Stimulated activated CD8-positive, alpha-beta memory T cell treated with anti-CD3 and anti-CD28 coated beads, Interleukin-15, amount 100 ng/mL, for 4 hours (primary cell): ENCODE results near the gene LRCH1.
A peak's percentile ranks its signal among the peaks of the same experiment; 100 is the strongest.

ENCODE experiments used
- DNase-seq, 2 donors: peaks; one replicate each; pipeline ENCODE4 v3.0.0-alpha.2; 2020; ENCODE audit warnings: low read depth in 2 of 2

LRCH1 gene

DNA sequence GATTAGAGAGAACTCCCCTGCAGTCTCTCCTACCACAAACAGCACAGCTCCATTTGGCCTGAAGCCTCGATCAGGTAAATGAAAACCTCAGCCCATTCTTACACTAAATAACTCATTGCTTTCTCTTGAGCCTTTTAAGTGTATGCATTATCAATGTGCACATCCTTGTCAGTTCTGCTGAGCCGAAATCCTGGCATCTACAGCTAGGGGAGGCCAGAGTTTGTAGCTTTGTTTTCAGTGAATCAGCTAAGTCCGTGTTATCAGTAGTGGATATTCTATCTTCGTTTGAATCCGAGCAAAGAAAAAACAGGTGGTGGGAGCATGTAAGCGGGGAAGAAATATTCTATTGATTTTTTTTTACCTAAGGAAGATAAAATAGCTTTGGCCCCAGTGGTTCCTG is 159.6 kb downstream of the LRCH1 start:
- no peak for DNase-seq

DNA sequence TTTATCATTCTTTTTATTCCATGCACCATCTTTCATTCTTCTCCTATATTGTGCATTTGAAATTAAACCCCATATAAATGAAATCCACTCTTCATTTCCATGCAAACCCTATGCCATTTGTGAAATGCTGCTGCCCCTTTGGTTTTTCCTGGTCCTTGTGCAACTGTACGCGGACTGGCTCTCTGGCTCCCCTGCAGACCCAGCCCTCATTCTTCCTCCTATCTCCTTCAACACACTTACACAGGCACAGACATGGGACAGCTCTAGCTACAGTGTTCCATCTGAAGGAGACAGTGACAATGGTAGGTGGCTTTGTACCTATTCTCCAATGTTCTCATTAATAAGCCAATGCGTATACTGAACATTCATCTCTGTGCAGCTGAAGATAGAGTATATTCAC is 162.4 kb downstream of the LRCH1 start:
- DNase-seq: no peak

DNA sequence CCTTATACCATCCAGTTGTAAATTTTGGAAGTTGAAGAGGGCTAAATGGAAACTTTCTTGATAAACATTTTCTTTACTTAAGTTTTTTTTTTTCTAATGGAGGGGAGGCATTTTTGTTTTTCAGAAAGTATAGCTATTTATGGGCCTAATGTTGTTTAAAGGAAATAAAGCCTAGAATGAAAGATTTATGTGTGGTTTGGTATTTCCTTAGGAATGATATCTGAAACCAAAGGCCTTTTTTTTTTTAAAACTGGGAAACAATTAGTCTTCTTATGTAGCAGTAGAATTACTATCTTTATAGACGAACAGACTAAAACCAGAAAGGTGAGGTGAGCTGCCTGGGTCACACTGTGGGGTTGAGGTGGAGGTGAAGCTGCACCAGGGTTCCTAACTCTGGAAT is 163.9 kb downstream of the LRCH1 start:
- no peak for DNase-seq

DNA sequence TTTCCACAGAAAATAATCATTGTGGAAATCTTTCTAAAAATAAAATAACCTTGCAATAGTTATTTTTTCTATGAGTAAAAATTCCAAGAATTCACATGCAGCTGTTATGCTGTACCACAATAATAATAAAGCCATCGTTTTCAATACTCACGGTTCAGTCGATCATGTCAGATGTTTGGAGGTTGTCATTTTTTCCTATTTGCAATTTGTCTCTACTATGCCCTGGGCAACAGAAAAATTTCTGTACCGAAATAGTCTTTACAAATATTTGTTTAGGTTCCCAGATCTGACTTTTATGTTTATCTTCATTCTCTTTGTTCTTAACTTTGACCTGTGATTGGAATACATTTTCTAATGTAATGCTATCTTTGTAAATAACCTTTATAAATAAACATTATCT is 164.3 kb downstream of the LRCH1 start:
- no peak for DNase-seq

DNA sequence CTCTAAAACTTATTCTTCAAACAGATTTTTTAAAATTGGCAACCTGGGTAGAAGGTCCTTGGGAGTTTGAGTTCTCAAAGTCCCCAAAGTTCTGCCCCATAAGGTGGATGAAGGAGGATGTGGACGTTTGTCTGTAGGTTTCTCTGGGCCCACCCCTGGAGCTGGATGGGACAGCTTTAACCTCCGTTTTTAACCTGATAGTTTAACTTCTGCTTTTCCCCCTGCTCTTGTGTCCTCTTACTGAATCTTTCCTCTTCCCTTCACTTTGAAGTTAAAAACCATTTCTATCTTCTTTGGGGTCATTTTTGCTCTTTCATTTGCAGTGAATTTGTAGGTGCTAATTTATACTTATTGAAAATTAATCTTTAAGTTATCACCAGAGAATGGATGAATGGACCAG is 164.9 kb downstream of the LRCH1 start:
- DNase-seq: no peak

DNA sequence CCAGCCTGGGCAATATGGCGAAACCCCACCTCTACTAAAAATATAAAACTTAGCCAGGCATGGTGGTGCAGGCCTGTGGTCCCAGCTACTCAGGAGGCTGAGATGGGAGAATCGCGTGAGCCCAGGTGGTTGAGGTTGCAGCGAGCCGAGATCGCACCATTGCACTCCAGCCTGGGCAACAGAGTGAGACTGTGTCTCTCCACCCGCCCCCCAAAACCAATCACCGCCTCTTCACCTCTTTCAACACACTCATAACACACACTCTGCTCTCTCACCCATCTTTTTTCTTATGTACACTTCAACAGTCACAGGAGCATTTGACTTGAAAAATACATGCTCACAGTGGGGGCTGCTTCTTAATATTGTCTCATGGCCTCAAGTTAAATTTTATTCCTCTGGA is 167.2 kb downstream of the LRCH1 start:
- no peak for DNase-seq

DNA sequence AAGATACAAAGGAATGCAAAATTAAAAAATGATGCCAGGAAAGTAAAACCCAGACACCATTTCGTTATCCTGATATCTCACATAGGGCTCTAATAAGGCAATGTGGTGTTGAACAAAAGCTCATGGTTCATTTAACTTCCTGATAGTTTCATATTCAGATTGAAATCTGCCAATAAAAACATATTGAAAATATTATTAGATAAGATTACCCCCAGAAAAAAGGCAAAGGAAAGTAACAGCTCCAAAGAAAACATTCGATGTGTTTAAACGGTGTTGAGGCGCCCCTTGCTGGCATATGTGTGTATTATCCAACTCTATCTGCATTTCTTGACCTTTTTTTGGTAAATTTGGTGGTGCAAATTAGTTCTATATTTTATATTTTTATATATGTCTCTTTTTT is 168.1 kb downstream of the LRCH1 start:
- DNase-seq: no peak

DNA sequence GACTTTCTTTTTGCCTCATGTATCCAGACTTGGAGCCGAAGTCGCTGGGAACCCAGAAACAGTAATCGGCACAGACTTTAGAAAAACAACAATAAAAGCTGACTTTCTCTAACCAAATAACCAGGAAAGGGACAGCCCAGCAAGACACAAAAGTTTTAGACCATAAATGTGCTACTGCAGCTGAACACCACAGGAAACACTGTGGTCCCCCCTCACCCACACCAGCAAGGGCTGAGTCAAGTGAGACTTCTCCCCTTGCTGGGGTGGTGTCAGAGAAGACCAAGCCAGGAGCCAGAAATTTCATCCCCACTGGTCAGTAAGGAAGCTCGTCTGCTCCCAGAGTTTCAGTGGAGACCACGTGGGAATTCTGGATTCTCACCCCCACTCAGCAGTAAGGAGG is 173.4 kb downstream of the LRCH1 start:
- DNase-seq: no peak

DNA sequence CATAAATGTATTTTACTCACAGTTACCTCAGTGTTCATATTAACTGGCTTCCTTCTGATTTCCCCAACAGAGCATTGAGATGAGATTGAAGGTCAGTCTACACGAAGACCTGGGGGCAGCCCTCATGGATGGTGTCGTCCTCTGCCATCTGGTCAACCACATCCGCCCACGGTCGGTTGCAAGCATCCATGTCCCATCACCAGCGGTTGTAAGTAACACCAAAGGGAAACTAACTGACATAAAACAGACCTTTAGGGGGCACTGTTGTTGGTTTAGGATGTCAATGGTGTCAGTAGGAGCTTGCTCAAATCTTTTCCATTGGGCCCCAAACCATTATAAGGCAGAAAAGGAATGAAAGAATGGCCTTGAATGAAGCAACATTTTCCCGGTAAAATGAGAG is 175.8 kb downstream of the LRCH1 start:
- DNase-seq: no peak

DNA sequence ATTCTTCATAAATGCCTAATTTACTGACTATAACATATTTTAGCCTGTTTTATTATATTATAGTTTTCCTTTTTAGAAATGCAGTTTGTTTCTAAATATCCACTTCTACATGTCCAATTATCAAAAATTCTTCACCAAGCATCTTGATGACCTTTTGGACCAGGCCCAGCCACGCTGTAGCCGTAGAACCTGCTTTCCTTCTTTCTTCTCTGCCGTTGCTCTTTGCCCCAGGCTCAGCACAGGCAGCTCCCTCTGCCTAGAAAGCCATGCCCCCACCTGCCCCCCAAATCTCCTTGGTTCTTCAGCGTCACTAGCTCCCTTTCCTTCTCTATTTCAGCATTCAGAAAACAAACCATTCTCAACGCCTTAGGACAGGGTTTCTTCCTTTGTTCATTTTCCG is 178.6 kb downstream of the LRCH1 start:
- no peak for DNase-seq

DNA sequence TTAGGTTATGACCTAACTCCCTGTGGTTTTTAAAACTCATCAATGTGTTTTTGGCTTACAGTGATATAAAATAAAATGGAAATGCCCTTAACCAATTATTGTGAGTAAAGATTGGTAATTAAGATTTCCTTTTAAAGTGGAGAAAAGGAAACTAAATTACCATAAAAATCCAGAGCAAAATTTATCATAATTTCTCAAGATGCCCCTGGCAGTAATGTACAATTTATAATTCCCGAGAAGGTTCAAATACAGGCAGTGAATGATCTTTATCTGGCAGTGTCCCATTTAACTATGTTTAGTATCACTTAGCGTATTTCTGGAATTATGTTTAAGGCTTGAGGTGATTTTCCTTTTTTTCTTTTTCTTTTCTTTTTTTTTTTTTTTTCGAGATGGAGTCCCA is 182.5 kb downstream of the LRCH1 start:
- DNase-seq: no peak

DNA sequence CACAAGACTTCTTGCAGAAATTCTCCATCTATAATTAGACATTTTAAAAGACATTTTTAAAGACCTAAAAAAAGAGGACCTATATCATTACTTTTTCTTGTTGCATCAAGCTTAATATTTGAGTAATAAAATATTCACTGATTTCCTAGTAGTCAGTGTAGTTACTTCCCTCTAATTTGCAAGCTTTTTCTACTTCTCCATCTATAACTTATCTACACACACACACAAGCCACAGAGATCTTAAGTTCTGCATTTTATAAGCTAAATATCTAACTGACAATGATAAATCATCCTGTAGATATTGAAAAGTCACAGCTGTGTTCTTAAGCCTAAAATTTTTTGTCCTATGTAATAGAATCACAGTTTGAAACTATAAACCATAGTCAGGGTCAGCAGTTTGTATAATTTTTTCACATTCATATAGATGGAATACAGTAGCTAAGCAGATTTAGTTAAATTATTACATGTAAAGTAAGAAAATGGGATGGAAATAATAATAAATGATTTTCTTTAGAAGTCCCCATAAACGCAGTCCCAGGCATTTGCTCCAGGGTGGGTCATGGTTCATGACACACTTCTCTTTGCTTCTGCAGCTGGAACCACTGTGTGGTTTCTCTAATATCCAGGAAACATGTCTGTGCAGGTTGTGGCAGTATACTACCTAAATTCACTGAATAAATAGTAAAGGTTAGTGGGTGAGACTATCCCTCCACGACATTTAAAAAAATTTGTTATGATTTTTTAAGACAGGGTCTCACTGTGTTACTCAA is 183.8 kb downstream of the LRCH1 start:
- DNase-seq: no peak

DNA sequence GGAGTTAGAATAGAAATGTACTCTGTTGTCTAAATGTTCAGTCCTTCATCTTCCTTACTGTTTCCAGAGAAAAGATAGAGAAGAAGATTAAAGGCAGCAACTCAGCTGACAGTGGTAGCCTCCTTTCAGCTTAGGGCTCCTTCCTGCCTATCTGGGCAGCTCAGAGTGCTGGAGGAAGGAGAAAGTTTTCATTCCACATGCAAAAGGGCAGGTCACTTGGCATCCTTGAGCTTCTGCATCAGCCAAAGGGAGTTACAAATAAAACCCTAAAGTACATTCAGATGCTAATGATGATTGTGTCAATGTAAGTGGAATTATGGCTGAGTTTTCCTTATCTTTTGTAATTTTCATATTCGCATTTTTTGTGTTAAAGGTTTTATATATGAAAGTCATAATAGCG is 185.1 kb downstream of the LRCH1 start:
- DNase-seq: no peak

DNA sequence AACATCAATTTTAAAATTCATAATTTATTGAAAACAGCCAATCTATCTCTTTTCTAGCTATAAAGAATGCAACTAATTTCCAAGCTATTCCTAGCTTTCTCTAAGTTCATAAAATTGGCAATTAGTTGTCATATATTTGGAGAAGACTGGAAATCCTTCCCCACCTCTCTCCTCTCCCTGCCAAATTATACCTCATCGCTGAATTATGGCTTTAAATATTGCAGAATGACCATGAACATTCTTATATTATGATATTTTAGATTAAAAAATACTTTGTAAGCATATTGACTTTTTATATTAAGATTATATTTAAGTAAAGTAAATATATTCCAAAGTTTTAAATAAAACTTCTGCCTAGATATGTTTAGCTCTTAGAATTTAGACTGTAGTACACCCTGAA is 185.8 kb downstream of the LRCH1 start:
- no peak for DNase-seq

DNA sequence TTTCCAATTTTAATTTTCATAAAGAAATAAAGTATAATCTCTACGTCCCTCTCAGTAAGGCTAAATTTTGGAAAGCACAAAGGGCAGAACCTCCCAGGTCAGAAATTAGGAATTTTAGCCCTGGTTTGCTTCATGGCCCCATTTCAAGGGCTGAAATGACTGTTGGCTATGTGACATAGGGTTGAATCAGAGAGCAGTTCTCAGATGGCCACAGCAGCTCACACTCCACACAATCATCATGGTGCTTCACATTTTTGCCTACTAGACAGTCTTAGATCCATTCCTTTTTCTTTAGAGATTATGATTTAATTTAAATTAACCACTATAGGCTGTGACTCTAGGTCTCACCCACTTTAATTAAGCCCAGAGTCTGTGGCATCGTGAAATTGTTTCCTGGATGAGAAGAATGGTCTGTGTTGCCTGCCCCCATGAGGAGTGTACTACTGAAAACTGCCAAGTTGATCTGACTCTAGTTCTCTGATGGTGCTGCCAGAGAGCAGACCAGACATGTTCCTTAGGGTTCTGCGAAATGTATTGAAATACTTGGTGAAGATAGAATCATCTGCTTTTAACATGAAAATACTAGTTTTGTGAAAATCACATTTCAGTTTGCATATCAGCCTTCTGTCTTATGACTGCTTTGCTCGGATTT is 186.6 kb downstream of the LRCH1 start:
- DNase-seq: no peak

DNA sequence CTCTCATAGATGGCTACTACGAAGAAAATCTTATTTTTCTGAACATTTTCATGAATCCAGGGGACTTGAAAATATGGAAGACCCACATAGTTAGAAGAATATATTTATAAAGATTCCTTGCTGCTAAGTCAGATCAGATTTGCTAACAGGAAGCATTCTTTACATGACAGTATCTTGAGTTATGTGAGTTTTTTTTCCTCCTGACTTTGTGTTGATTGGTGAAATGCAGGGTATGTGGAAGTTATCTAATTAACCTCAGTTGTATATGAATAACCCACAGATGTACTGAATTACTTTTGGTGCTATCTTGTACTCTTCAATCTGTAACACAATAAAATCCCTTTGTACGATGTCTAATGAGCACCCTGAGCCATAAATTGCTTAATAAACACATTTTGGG is 190.2 kb downstream of the LRCH1 start:
- DNase-seq: no peak

DNA sequence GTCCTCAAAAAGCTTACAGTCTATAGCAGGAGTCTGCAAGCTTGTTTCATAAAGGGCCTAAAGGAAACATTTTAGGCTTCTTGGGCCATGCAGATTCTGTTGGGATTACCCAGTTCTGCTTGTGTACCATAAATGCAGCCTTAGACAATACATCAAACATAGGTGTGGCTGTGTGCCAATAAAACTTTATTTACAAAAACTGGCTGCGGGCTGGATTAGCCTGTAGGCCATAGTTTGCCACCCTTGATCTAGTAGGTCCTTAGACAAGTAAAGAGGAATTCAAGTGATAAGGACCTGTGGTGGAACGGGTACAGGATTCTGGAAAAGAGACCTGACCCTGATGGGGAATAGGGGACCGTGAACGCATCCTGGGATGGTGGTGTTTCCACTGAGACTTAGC is 192.1 kb downstream of the LRCH1 start:
- DNase-seq: no peak

DNA sequence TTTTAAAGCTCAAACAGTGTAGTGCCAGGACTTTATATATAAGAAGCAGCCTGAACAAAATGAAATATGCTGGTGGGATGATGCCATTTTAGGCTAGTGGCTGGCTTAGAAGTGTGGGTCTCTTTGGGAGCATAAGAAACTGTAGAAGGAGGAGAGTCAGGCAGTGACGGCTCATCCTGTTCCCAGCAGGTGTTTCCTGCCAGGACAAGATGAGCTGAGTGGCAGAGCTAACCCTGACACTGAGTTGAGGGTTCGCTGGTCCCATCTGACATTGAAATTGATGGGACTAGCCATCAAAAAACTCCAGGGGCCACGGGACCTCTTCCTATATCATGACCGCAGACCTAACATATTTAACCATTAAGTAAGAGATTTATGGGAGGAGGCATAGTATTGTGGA is 192.7 kb downstream of the LRCH1 start:
- DNase-seq: no peak

DNA sequence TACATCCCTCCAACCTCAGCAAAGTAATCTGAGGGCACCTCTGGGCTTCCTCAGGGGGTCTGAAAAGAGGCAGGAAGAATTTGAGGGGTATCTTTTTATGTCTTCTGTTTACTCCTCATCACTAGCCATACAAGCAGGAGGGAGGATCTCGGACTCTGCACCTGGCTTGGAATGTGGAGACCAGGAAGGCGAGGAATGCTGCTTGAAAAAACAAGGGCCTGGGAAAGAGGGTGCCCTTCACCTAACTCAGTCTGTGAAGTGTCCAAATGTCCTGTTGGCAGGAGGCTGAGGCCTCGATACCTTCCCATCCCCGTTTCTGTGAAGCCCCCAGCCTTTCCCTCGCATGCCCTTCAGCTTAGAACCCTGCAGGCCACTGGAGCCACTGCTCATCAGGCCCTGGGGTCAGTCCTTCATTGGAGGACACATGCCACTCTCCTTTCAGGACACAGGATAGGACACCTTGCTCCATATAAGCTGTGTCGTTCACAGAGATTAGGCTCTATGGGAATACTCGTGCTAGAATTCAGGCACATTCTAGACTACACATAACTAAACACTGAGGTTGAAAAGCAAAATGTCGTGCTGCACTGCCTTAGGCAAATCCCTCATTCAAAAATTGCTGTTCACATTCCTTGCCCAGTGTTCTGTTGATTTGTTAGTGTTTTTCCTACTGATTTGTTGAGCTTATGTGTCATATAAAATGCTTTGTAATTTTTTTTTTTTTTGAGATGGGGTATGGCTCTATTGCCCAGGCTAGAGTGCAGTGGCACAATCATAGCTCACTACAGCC is 194.3 kb downstream of the LRCH1 start:
- DNase-seq: no peak

DNA sequence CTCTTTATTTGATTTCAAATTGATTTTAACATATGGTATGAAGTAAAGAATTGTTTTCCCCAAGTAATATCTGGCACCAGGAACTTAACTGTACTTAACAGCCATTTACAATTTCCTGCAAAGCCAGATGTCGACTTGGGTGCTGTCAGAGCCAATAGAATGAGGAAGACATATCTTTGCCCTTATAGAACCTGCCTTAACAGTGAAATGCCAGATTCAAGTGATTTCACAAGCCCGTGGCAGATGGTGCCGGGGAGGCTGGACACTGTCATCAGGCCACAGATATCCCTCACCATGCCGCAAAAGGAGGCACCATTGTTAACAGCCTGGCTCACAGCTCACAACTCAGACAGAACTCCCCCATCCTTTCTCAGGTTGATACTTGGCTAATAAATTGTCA is 195.3 kb downstream of the LRCH1 start:
- no peak for DNase-seq

DNA sequence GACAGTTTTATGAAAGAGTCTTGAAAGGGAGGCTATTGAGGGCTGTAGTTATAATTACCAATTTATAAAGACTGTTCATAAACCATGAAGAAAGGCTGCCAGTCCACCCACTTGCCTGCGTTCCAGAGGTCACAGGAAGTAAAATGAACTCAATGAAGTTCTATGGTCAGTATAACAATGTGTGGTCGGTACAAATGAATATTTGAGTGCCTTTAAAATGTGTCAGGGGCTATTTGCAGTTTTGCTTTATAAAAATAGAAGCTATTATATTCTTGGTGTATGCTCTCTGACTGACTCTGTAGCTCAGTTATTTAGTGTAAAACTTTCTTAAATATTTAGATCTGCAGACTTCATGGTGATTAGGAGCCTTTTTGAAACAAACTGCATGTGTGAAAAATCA is 197.0 kb downstream of the LRCH1 start:
- no peak for DNase-seq

DNA sequence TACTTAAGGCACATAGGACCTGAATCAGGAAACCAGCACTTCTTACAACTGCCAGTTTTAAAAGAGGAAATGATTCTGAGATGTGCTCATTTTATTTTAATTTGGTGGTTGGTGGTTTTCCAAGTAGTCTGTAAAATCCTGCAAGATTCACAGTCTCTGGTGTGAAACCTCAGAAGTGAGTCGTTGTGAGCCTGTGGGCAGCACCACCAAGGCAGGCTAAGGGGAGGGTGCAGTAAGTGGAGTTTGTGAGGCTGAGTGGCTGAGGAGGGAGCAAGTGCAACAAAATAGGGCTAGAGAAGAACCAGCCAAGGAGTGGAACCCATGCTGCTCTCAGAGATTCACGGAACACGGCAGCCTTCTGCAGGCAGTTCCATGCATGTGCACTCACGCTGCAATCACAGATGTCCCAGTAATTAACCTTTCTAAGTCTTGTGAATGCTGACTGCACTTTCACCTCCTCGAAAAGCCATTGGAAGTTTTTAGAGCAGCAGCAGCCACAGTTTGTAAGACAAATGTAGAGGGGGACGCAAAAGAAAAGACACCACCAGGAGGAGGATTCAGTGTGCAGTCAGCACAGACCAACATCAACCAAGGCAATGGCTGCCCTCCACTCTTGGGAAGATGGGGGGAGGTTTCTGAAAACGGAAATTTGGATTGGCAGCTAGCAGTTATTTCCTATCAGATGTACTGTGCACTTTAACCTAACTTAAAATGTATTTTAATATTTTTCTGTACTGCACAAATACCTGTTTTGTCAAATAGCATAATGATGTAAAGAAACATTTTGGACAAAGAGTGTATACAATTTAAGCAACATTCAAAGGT is 199.1 kb downstream of the LRCH1 start:
- DNase-seq: peak; percentile 21 to 37
